GM10847 (cell line): ENCODE results near the gene CDC25C.

Experiments used
- POLR2A ChIP-seq: IDR thresholded peaks from 2 replicates; pipeline ENCODE4 v1.6.1; 2011; ENCODE audit not compliant: insufficient read length; ENCODE audit errors: extremely low read depth

CDC25C gene

DNA sequence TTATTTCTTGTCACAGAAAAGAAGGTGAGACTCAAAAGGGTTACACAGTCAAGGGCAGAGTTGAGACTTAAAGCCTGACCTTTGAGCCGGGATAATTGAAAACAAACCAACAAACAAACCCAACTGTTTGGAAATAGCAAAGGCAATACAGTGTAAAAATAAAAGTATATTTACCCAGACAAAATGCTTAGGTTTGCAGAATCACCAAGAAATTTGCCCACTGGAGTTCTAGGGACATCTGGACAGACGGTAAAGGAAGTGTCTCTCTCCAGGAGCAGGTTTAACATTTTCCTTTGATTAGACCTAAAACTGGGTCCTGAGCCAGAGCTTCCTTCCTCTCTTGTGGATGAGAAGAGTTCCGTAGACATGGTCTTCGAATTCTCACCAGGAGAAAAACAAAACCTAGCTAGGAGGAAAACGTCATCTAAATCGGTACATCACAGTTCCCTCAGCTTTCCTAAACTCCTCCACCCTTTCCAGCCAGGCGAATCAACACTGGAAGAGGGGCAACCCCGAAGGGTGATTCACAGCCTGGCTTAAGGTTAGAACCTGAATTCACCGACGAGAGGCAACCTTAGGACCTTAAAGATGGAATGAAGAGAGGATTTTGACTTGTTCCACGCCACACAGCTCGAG, 673 bp downstream of the CDC25C start:
- TF ChIP-seq POLR2A, result no peak

- TF ChIP-seq POLR2A, result no peak
Measured at GRCh38 chr5:138316355-138316754, 15.2 kb downstream of the CDC25C start.

DNA sequence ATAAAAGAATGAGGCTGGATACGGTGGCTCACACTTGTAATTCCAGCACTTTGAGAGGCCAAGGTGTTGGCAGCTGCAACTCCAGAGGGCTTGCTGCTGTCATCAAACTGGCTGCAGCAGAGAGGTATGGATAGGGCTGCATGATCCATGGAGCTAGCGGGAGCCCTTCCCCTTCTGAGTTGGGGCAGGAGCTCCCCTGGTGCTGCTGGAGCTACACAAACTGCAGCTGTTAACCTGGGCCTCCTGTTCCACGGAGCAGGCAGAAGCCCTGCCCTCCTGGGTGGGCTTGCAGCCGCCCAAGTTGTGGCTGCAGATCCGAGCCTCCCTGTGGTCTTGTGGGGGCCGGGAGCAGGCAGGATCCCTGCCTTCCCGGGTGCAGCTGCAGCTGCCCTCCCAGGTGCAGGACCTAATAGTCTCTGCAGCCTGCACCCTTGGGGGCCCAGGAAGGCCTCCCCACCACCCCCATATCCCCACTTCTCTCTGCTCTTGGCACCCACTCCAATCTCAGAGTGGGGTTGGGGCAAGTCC, 15.8 kb downstream of the CDC25C start:
- no peak for TF ChIP-seq POLR2A

DNA sequence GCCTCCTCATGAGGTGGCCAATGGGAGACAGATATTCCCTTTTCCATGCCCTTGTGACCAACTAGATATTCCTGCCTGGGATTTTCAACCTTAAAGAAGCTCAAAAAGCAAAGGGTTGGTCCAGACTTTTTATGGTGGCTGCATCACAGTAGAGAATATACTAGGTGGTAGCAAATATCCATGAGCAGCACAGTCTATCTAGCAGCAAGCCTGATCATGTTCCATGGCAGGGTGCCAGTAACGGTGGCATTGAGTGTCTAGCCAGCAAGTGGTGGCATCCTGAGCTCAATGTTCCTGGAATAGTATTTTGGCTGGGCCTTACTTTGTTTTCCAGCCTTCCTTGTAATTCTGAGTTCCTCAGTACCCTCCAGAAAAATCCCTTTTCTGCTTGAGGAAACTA, 25.8 kb downstream of the CDC25C start:
- no peak for TF ChIP-seq POLR2A

- no peak for TF ChIP-seq POLR2A
Measured at GRCh38 chr5:138303372-138303771, 28.2 kb downstream of the CDC25C start.

DNA sequence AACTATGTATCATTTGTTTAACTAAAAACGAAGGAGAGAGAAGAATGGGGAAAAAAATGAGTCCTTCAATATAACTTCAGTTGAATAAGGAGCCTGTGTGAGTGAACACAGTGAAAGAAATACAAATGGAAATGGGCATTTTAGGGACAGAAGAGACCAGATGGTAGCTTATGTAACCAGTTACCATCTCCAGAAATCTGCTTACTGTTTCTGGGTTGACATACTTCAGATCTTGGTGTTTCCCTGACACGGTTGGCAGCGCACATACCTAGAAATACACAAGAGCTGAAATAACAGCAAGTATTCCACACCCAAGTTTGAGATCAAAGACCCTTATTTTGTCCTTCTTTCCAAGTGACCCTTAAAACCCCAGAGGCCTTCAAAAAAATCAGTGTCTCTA, 42.3 kb downstream of the CDC25C start:
- no peak for TF ChIP-seq POLR2A

DNA sequence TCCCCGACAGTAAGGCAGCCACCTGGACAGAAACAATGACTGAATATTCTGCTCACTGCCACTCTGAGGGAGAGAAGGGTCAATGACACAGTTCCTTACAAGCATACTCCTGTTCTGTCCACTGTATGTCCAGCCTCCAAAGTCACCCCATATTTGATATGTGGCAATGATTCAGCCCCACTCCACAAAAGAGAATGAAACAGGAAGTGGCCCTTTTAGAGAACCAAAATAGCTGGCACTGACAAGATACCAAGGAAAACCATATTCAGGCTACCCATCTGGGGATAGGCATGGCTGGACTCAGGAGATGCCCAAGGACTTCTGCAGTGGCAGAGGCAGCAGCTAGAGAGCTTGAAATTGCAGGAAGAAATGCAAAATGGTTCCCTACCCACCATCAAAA, 44.4 kb downstream of the CDC25C start:
- no peak for TF ChIP-seq POLR2A

DNA sequence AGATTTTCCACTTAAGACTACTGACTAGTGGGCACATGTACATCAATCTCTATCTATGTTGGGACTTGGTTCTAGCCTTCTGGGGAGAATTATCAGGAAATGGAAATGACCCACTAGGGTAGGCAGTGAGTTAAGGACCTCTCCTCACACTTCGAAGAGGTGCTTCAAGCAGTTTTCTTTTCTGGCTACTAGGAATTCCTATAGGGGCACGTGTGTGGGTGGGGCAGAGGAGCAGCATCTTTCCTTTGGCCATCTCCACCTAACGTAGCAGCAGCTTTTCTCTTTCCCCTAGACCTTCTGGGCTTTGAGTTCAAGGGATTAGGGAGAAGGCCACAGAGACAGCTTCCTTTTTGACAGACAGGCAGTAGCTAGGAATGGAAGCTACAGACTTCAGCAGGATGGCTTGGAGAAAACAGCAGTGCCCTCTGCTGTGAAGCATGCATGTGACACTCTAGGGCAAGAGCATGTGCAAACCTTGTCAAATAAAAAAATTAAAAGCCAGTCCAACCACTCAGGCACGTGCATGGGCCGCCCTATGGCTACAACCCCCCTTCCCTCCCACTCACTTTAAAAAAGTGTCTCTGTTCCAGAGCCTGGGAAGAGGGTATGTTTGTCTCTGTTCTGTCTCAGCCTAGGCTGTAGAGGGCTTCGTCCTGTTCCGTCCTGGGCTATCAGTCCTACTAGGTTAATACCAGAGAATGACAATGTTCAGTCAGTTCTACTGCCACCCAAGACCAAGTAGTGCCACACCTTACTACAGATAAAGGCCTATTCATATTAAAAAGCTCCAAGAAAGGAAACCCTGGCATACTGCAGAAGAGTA, 48.5 kb downstream of the CDC25C start:
- TF ChIP-seq POLR2A, result no peak

DNA sequence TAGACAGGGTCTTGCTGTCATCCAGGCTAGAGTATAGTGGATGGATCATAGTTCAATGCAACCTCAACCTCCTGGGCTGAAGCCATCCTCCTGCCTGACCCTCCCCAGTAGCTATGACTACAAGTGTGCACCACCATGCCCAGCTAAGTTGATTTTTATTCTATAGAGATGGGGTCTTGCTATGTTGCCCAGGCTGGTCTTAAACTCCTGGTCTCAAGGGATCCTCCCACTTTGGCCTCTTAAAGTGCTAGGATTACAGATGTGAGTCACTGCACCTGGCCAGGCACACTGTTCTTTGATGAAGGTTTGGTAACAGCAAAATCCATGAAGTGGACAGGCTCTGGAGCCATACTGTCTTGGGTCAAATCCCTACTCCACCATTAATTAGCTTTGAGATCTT, 50.7 kb downstream of the CDC25C start:
- no peak for TF ChIP-seq POLR2A

DNA sequence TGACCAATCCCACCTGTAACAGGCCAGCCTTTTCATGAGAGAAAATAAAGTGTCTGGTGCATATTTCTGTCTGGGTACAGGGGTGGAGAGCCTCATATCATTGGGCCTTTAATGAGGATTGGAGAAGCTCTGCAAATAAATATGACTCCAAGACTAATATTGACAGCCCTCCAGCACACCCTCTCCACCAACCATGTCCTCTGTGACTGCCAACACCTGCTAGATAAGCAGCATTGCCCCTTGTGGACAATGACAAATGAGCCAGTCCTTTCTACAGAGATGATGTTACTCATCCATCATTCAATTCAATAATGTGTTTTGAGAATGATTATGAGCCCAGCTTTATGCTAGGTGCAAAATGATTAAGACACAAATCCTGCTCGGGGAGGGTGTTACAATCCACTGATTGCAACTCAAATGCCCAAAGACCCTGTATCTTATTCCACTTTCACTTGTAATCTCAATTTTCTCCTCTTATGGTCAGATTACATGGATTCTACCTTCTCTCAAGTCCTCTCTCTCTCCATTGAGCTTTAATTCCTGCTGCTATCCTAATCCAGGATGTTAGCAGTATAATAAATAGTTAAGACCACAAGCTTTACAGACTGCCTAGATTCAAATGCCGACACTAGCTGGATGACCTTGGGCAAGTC, 55.1 kb downstream of the CDC25C start:
- TF ChIP-seq POLR2A, result no peak

DNA sequence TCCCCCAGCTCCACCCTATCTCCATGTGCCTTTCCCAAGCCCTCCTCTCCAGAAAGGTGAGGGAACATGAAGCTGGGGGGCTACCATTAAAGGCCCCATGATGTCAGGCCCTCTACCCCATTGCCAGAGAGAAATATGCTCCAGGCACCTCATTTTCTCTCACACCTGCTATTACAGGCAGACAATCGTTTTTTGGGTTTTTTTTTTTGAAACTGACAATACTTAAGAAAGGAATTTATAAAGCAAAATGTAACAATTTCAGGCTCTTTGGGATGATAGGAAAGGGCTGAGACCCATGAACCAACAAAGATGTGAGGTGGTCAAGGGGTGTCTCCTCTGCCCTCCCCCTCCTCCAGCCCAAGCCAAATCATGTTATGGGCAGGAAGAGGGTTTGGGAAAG, 55.7 kb downstream of the CDC25C start:
- TF ChIP-seq POLR2A, result no peak

GRCh38 chr5:138275379-138275782, 56.2 kb downstream of the CDC25C start:
- TF ChIP-seq POLR2A, result no peak

GRCh38 chr5:138274189-138274853, 57.3 kb downstream of the CDC25C start, which contains the start of gene GFRA3:
Gene GFRA3 (minus strand): TSS chr5:138274621. CDS start chr5:138274424, 197 bp downstream.
- no peak for TF ChIP-seq POLR2A

DNA sequence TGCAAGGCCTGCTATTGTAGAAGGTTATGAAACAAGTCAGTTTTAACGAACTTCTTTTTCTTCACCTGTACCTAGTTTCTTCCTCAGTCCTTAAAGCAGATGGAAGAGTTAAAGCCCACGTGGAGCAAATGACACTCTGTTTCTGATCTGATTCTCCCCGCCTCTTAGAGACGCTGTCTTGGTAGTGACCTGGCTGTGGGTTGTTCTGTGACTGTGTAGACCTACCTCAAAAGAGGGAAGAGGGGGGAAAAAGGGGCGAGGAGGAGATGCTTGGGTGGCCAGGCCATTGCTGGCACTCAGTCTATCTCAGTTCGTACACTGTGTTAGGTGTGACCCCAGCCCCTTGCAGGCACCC, 57.8 kb downstream of the CDC25C start:
- TF ChIP-seq POLR2A, result no peak

DNA sequence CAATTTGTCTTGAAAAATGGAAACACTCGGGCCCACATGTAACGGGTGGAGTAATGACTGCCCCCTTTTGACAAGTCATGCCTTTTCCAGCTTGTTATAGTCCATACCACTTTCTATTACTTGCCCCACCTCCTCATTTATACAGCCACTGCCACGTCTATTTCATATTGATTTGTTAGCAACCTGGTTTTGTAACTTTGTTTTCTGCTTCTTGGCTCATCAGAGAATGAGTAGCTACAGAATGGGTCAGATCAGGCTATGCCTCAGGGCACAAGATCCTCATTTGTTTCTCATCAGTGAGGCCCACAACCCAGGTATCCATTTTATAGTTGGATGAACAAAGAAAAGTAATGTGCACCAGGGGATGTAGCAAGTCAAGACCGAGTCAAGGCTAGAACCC, 58.9 kb downstream of the CDC25C start:
- no peak for TF ChIP-seq POLR2A
